SH-SY5Y (cell line): ENCODE results near the gene PRR5.

Source experiments
- GATA2 ChIP-seq: IDR thresholded peaks from 2 replicates; pipeline ENCODE4 v1.6.1; 2011; ENCODE audit warnings: mild to moderate bottlenecking, low read depth, low read length
- GATA3 ChIP-seq: IDR thresholded peaks from 2 replicates; pipeline ENCODE4 v1.6.1; 2011; ENCODE audit warnings: low read depth, mild to moderate bottlenecking, low read length, moderate library complexity

DNA sequence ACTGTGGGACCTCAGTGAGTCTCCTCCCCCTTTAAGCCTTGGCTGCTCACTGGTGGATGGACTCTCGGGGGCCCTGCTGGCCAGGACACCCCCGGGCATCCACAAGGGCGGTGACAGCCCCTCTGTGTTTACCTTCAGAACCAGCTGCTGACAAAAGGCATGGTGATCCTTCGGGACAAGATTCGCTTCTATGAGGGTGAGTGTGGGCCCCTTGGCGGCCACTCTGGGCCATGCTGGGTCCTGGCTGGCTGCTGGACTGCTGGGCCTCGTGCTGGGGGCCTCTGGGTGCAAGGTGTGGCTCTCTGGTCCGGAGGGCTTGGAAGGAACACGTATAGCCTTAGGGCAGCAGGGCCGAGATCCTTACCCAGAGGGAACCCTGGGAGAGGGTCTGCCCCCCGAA lies 24.4 kb downstream of the PRR5 start:
- TF ChIP-seq GATA3 = no peak
- TF ChIP-seq GATA2 = no peak
